ENCODE measurements around the gene HLA-G.
"Not testable (repeated sequence)": the region's sequence is repeated elsewhere in the genome, so short reads cannot be mapped to it uniquely, and the experiment has no call there.

The HLA-G gene

DNA sequence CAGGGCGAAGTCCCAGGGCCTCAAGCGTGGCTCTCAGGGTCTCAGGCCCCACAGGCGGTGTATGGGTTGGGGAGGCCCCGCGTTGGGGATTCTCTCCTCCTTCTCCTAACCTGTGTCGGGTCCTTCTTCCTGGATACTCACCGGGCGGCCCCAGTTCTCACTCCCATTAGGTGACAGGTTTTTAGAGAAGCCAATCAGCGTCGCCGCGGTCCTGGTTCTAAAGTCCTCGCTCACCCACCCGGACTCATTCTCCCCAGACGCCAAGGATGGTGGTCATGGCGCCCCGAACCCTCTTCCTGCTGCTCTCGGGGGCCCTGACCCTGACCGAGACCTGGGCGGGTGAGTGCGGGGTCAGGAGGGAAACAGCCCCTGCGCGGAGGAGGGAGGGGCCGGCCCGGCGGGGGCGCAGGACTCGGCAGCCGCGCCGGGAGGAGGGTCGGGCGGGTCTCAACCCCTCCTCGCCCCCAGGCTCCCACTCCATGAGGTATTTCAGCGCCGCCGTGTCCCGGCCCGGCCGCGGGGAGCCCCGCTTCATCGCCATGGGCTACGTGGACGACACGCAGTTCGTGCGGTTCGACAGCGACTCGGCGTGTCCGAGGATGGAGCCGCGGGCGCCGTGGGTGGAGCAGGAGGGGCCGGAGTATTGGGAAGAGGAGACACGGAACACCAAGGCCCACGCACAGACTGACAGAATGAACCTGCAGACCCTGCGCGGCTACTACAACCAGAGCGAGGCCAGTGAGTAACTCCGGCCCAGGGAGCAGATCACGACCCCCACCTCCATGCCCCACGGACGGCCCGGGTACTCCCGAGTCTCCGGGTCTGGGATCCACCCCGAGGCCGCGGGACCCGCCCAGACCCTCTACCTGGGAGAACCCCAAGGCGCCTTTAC, at the start of gene HLA-G:
HLA-G (plus strand) TSS at position 247 of the 892 bp plus-strand sequence; CDS start at position 267, 20 bp downstream.
- no peak for DNase-seq (ENCODE audit: low read depth)

DNA sequence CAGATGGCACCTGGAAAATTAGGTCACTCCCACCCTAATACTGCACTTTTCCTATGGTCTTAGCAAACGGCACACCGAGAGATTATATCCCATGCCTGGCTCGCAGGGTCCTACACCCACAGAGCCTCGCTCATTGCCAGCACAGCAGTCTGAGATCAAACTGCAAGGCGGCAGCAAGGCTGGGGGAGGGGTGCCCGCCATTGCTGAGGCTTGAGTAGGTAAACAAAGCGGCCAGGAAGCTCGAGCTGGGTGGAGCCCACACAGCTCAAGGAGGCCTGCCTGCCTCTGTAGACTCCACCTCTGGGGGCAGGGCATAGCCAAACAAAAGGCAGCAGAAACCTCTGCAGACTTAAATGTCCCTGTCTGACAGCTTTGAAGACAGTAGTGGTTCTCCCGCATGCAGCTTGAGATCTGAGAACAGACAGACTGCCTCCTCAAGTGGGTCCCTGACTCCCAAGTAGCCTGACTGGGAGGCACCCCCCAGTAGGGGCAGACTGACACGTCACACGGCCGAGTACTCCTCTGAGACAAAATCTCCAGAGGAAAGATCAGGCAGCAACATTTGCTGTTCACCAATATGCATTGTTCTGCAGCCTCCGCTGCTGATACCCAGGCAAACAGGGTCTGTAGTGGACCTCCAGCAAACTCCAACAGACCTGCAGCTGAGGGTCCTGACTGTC, 47.5 kb upstream of the HLA-G start:
- DNase-seq (ENCODE audit: low read depth): not testable (repeated sequence)

DNA sequence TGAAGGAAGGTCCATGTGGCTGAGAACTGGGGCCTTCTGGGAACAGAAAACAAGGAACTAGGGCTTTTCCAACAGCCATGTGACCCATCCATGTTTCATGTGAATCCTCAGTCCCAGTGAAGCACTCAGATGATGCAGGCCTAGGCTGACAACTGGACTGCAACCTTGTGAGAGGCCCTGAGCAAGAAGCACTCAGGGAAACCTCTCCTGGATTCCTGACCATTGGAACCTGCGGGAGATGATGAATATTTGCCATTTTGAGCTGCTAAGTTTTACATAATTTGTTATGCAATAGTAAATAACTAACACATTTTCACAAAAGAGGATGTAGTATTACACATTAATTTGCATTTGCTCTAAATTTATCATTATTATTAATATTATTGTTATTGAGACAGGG, 38.4 kb upstream of the HLA-G start:
- DNase-seq (ENCODE audit: low read depth): no peak

DNA sequence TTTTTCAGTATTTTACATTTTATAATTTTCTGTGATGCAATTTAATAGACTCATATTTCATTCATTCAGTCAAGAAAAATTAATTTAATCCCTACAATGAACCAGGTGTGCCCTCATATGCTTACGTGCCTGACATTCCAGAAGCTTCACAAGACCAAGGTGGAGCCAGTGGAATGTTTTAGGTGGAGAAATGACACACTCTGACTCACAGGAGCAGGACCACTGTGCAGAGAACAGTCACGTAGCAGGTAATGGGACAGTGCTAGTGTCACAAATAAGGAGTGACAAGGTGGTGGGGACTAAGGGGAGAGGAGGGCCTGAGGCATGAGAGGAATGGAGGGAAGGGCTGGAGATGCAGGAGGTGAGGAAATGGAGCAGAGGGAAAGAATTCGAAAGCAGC, 37.0 kb upstream of the HLA-G start:
- no peak for DNase-seq (ENCODE audit: low read depth)

DNA sequence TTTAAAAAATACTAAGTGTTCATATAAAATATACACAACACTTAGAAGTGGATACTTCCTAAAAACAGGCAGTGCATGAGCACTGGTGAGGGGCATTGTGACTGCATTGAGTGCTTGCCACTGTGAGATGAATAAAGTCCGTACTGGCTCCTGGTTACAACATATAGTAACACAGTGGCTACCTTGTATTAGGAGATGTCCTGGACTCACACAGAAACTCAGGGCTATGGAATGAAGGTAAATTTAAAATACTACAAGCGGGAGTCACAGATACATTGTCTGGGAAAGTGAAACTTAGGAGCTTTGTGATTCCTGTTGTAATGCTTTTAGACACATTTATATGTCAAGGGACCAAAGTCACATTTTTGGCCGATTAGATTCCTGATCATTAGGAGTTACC, 36.5 kb upstream of the HLA-G start:
- no peak for DNase-seq (ENCODE audit: low read depth)

DNA sequence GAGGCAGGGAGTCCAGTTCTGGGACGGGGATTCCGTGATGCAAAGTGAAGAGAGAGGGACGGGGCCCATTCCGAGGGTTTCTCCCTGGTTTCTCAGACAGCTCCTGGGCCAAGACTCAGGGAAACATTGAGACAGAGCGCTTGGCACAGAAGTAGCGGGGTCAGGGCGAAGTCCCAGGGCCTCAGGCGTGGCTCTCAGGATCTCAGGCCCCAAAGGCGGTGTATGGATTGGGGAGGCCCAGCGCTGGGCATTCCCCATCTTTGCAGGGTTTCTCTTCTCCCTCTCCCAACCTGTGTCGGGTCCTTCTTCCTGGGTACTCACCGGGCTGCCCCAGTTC, 35.9 kb upstream of the HLA-G start:
- no peak for DNase-seq (ENCODE audit: low read depth)

DNA sequence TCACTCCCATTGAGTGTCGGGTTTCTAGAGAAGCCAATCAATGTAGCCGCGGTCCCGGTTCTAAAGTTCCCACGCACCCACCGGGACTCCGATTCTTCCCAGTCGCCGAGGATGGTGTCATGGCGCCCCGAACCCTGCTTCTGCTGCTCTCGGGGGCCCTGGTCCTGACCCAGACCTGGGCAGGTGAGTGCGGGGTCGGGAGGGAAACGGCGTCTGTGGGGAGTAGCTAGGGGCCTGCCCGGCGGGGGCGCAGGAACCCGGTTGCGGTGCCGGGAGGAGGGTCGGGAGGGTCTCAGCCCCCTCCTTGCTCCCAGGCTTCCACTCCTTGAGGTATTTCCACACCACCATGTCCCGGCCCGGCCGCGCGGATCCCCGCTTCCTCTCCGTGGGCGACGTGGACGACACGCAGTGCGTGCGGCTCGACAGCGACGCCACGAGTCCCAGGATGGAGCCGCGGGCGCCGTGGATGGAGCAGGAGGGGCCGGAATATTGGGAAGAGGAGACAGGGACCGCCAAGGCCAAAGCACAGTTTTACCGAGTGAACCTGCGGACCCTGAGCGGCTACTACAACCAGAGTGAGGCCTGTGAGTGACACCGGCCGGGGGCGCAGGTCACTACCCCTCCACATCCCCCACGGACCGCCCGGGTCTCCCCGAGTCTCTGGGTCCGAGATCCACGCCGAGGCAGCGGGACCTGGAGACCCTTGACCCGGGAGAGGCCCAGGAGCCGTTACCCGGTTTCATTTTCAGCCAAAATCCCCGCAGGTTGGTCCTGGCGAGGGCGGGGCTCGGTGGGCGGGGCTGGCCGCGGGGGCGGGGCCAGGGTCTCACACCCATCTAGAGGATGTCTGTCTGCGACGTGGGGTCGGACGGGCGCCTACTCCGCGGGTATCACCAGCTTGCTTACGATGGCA, 35.2 kb upstream of the HLA-G start:
- DNase-seq (ENCODE audit: low read depth): no peak

DNA sequence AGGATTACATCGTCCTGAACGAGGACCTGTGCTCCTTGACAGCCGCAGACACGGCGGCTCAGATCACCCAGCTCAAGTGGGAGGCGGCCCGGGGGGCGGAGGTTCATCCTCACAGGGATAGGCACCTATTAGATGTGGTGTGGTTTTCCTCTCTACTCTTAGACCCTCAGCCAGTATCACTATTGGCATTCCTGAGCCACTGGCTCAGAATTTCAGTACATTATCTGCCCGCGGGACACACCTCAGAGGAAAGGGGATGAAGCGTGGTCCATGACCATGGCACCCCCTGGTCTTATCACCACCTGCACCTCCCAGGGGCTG, 34.6 kb upstream of the HLA-G start:
- DNase-seq (ENCODE audit: low read depth): no peak

DNA sequence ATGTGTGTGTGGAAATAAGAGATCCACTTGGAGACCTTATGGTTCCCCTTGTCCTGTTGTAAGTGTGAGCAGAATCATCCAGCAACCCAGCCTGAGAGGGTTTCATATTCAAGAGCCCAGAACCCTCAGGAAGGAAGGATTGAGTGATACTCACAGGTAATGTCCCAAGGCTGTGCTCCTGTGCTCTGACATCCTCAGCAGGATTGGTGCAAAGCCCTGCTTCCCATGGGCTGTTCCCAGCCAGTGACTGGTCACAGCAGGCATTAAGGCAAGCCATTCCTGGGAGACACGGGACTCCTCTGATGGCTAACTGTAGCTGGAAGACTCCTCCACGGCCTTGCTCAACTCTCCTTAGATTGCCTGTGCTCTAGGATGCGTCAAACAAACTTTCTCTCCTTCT, 33.8 kb upstream of the HLA-G start:
- DNase-seq (ENCODE audit: low read depth): no peak

DNA sequence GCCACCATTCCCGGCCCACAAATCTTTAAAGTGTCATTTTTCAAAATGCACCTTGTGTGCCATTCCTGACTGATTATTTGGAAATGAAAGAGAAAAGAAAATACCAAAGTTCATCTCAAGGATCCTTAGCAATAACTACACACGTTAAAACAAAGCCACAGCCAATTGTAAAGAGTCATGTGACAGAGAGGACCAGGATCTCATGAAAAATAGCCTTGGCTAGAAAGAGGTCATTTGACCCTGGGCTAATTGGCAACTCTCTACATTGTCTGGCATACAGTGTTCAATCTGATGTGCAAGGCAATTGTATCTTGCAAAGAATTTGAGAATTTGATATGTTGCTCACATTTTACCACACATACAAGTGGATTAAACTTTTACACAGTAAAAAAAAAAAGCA, 31.6 kb upstream of the HLA-G start:
- DNase-seq (ENCODE audit: low read depth): no peak

DNA sequence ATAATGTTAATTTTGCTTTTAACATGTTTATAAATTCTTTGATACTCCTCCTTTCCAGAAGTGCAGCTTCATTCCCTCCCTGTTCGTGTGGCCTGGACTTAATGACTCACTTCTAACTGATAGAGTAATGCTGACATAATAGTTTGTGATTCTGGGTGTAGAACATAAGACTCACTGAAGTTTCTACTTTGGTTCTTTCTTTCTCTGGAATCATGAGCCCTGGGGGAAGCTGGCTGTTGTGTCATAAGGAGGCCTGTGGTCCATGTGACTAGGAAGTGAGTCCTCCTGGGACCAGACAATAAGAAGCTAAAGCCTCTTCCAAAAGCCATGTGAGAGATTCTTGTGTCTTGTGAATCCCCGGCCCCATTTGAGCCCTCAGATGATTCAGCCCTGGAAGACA, 30.5 kb upstream of the HLA-G start:
- DNase-seq (ENCODE audit: low read depth): no peak

DNA sequence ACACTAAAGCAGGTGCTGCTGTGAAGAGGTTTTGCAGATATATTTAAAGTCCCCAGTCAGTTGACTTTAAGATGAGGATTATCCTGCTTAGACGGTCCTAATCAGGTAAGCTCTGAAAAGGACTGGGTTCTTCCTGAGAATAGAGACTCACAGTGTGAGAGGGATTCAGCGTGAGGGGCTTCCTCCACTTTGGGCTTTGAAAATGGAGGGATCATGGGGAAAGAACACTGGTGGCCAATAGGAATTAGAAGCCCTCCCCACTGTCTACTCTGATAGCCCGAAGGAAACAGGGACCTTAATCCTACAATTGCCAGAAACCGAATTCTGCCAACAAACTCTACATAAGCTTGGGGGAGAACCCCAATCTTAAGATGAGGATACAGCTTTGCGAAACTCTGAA, 29.7 kb upstream of the HLA-G start:
- DNase-seq (ENCODE audit: low read depth): no peak

DNA sequence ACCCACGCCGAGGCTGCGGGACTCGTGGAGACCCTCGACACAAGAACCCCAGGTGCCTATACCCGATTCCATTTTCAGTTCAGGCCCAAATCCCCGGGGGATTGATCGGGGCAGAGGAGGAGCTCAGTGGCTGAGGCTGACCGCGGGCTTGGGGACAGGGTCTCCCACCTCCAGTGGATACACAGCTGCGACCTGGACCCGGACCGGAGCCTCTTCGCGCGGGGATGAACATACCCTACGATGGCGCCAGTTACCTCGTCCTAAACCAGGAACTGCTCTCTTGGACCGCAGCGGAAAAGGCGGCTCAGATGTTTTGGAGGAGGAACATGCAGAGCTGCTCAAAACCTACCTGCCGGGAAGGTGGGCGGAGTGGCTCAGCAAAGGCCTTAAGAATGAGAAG, 27.4 kb upstream of the HLA-G start:
- no peak for DNase-seq (ENCODE audit: low read depth)

DNA sequence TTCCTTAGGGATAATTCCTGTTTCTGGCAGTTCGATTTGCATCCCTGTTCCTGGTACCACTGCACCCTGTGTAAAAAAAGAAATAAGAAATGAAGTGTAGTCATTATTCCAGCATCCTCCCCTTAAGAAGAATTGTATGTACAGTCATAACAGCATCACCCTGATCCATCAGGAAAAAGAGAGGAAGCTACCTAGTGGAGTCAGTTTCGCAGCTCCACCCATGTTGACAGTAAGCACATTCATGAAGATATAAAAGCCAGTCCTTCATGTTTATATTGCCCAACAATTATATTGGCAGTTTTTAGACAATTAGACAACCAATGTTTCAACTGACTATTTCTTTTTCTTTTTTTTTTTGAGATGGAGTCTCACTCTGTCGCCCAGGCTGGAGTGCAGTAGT, 21.2 kb upstream of the HLA-G start:
- no peak for DNase-seq (ENCODE audit: low read depth)

DNA sequence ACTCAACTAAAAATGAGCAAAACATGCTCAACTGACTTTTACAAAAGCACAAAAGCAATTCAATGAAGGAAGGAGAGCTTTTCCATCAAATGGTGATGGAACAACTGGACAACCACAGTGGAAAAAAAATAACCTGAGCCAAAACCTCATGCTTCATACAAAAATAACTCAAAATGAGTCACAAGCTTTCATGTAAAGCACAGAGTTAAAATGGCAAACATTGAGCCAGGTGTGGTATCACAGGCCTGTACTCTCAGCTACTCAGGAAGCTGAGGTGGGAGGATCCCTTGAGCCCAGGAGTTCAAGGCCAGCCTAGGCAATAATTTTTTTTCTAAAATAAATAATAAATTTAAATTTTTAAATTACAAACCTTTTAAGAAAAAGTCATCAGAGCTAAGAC, 18.4 kb upstream of the HLA-G start:
- no peak for DNase-seq (ENCODE audit: low read depth)

DNA sequence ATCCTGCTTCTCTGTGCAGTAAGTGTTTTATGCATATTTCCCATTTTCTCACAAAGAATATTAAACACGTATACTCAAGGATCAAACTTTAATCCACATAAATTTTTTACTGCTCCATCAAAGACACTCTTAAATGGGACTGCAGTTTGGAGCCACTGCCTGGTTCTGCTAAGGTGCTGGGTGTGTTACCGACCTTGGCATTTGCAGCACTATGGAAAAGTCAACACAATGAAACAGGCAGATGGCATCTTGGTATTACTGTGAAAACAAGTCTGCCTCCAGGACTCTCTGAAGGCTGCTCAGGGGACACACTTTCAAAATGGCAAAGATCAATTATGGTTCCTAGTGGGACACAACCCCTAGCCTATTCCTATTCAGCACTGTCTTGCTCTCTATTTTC, 17.3 kb upstream of the HLA-G start:
- no peak for DNase-seq (ENCODE audit: low read depth)

DNA sequence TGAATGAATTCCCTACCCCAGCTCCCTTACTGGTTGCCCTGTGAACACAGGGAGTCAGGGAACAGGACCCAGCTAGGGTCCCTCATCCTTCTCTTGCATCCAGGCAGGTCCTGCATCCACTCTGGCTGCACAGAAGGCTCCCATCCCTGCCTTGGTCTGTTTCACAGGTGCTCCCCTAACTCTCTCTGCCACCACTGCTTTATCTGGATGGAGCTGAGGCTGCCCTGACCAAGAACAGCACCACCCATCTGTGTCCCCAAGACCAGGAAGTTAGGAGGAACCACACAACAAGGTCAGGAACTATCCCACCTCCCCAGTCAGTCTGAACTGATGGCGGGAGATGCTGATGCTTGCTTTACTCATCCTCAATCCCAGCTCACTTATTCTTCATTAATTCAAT, 16.2 kb upstream of the HLA-G start:
- DNase-seq (ENCODE audit: low read depth): no peak

DNA sequence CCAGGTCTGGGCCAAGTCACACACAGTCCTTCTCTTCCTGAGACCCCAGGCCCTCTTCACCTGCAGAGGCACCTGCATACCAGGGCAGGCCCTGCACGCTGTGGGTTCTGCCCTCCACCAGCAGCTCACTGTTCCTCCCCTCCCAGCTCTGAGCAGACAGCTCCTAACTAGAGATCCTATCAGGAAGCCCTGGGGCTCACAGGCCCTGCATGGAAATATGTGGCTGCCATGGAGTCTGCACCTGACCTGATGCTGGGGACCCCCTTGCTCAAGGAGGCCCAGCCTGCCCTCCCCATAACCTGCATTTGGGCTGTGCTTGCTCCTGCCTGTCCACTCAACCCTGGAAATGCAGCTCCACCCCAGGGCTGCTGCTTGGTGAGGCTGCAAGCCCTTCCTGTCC, 14.6 kb upstream of the HLA-G start:
- DNase-seq (ENCODE audit: low read depth): no peak

DNA sequence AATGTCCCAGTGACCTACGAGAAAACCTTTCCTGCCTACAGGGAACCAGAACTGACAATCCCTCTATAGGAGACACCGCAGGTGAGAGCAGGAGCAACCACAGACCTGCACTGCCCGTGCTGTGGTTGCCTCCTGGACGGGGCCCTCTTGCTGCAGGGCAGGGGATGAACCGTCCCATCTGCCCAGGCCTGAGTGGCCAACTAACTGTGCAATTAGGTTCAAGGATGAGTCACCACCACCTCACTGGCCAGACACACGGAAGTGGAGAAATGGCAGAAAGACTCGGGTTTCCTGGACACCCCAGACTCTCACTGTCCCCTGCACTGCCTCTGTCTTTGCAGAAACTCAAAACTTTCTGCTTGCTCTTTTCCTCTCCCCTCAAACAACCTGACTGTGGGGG, 13.8 kb upstream of the HLA-G start:
- no peak for DNase-seq (ENCODE audit: low read depth)

DNA sequence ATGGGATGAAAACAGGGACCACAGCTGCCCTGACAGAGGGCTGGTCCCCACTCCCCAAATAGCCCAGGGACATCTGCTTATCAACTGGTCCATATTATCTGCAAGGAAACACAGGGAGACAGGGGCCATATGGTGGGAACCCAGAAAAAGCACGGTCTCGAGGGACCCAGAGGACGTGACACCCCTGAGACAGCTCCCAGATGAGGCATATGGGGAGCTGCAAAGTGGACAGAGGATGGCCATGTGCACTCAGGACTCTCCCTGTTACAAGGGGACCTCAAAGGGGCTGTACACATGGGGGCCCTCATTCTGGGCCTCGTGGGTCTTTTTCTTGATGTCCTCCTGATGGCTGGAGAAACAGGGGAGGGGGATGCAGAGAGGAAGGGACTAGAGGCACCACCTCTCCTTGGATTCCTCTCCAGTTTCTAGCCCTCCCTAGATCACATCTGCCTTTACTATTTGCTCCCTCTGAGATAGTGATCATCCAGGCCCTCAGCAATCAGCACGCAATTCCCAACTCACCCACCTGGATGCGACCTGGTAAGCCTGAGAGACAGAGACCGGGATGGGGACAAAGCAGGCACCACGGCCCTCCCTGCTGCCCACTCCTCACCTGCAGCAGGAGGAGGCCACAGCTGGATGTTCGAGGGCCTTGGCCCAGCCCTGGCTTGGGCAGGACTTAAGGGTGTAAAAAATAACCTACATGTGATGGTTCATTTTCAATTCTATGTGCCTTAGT, 13.1 kb upstream of the HLA-G start:
- no peak for DNase-seq (ENCODE audit: low read depth)

DNA sequence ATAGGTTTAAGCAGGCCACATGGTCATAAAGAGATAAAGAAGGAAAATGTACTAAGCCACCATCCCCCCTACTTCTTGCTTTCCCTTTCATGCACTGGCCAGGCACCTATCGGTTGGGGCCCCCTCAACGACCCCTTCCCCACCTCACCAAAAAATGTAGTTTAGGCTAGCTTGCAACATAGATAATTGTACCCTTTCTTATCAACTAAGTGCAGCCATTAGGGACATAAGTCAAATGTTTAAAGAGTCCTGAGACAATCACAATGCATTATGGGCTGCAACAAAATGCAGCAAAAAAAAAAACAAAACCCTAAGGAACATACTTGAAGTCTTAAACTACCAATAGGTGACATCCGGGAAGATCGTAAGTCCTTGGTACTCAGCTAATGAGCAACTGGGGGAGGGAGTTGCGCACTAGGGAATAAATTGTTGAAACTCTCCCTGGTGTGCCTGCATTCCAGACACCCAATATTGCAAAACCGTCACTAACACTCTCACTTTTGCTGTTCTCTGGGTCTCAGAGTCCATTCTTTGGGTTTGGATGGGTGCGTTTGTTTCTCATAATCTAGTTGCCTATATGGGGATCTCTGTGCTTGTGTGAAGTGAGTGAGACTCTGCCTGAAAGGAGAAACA, 12.4 kb upstream of the HLA-G start:
- no peak for DNase-seq (ENCODE audit: low read depth)

DNA sequence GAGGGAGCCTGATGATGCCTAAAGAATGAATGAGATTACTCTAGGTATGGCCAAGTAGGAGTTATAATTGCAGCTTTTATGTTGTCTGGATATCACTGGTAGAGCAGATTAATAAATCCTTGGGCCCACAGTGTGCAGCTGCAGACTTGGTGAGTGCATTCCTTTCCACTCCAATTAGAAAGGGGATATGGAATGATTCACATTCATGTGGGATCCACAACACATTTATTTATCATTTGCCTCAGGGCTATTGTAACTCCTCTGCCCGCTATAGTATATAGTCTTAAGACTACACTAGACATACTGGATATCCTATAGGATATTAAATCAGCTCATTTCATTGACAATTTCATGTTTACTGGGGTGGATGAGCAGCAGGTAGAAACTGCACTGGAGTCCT, 11.6 kb upstream of the HLA-G start:
- no peak for DNase-seq (ENCODE audit: low read depth)

All from fibroblast of the conjunctiva (primary cell).